BLaER1 treated with 17β-estradiol and CSF1 and Interleukin-3, amounts not matched to agents 10 nM and 100 nM (cell line): ENCODE results near the gene USP34.
A peak's percentile ranks its signal among the peaks of the same experiment; 100 is the strongest.
"Not testable (repeated sequence)": the region's sequence is repeated elsewhere in the genome, so short reads cannot be mapped to it uniquely, and the experiment has no call there.

Experiments
- H3K27ac ChIP-seq, 11 experiments: shearing (Covaris generic); formaldehyde crosslinking; 2 replicates each; pipeline ENCODE4 v1.8.1; 2022
- H3K27me3 ChIP-seq, 11 experiments: shearing (Covaris generic); formaldehyde crosslinking; 2 replicates each; pipeline ENCODE4 v1.8.1; 2022
- H3K36me3 ChIP-seq, 11 experiments: shearing (Covaris generic); formaldehyde crosslinking; 2 replicates each; pipeline ENCODE4 v1.8.1; 2022
- H3K4me1 ChIP-seq, 10 experiments: shearing (Covaris generic); formaldehyde crosslinking; 2 replicates each; pipeline ENCODE4 v1.8.1; 2022
- H3K4me2 ChIP-seq, 11 experiments: shearing (Covaris generic); formaldehyde crosslinking; 2 replicates each; pipeline ENCODE4 v1.8.1; 2022
- H3K4me3 ChIP-seq, 10 experiments: shearing (Covaris generic); formaldehyde crosslinking; 2 replicates each; pipeline ENCODE4 v1.8.1; 2022
- H3K9ac ChIP-seq, 11 experiments: shearing (Covaris generic); formaldehyde crosslinking; 2 replicates each; pipeline ENCODE4 v1.8.1; 2022
- H3K9me3 ChIP-seq, 11 experiments: shearing (Covaris generic); formaldehyde crosslinking; replicated peaks in 1 of 11; 2 replicates each; pipeline ENCODE4 v1.8.1; 2022
- H4K20me1 ChIP-seq, 11 experiments: shearing (Covaris generic); formaldehyde crosslinking; 2 replicates each; pipeline ENCODE4 v1.8.1; 2022
- Cebpa-rat ChIP-seq, 11 experiments: shearing (Covaris generic); IDR thresholded peaks; 2 replicates each; pipeline ENCODE4 v1.8.1; 2022

USP34 gene

DNA sequence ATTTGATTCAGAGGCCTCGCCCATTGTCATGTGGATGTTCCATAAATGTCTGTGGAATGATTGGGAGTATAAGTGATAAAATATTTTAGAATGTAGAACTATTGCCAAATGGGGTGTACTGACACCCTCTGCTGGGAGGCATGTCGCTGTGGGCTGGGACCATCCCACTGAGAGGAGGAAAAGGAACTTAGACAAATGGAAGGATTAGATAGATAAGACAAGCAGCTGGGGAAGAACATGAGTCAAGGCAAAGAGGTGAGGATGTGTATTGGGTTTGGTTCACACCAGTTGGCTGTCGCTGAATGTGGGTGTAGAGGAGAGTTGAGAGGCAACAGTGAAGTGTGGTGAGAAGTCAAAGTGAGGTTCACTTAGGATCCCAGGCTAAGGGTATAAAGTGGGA lies 304.9 kb downstream of the USP34 start:
- H3K4me3 ChIP-seq: no peak overlapping the region
- no peak overlapping the region for H3K27ac ChIP-seq
- H3K27me3 ChIP-seq: no peaks in the 10 kb centered on the region
- no peak overlapping the region for H3K9ac ChIP-seq
- peaks cover 0 to 19% (median under 1%) of the 10 kb centered on the region in 10 experiments; a peak in 7 of 20 replicates for H3K4me1 ChIP-seq
- TF ChIP-seq Cebpa-rat (IDR thresholded peaks at IDR 0.05): no peak
- H3K36me3 ChIP-seq: peaks cover 15 to 59% (median 43%) of the 10 kb centered on the region in 11 experiments; a peak in 21 of 22 replicates
- no peak overlapping the region for H3K4me2 ChIP-seq
- no peaks in the 10 kb centered on the region for H4K20me1 ChIP-seq
- no peaks in the 10 kb centered on the region for H3K9me3 ChIP-seq

GRCh38 chr2:61165082-61165481 lies 305.8 kb downstream of the USP34 start:
- not testable (repeated sequence) for H3K9me3 ChIP-seq, H3K9ac ChIP-seq, H4K20me1 ChIP-seq, H3K27me3 ChIP-seq, H3K4me3 ChIP-seq, H3K4me2 ChIP-seq, H3K27ac ChIP-seq
- Histone ChIP-seq H3K36me3 (peaks cover 20 to 64% (median 48%) of the 10 kb centered on the region in 11 experiments; a peak in 21 of 22 replicates), H3K4me1 (peaks cover 0 to 10% (median 0%) of the 10 kb centered on the region in 10 experiments; a peak in 6 of 20 replicates)

DNA sequence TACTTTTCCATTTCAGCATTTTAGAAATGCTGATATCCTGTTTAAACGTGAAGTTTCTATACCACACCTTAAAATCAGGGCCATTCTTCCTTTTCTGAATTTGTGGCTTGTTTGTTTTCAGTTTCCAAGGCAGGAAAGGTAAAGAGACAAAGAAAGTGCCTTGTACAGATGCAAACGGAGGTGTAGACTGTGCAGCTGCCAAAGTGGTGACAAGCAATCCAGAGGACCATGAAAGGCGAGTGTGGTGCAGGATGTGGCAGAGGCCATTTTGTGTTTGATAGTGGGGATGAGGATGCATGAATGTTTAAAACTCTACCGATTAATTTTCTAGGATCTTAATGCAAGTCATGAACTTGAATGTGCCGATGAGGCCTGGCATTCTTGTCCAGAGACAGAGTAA lies 308.2 kb downstream of the USP34 start:
- Histone ChIP-seq H4K20me1 (no peaks in the 10 kb centered on the region), H3K9ac (no peak overlapping the region), H3K4me2 (no peak overlapping the region), H3K27ac (no peak overlapping the region), H3K36me3 (peaks cover 20 to 64% (median 52%) of the 10 kb centered on the region in 11 experiments; a peak in 21 of 22 replicates), H3K4me1 (peaks cover 0 to 24% (median 15%) of the 10 kb centered on the region in 10 experiments; a peak in 15 of 20 replicates), H3K27me3 (no peaks in the 10 kb centered on the region), H3K4me3 (no peak overlapping the region), H3K9me3 (peaks cover 0 to 14% (median 0%) of the 10 kb centered on the region in 11 experiments; a peak in 3 of 22 replicates)
- TF ChIP-seq Cebpa-rat (IDR thresholded peaks at IDR 0.05): no peak

DNA sequence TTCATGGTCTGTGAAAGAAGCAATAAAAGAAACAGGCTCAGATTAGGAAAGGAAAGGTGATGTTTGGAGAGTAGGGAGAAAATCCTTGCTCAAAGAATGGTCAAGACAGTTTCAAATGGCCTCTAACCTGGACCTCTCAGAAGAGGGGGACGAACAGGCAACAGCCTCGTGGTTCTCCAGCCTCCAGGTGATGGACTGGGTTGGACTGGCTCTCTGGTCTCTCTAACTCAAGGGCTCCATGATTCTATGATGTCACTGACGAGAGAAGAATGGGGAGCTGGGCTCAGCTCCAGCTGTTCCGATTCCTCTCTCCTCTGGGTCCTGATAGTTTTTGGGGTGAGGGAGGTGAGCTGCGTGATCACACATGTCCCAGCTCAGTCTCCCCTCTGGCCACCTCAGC lies 309.0 kb downstream of the USP34 start, which contains the start of gene C2orf74:
Gene C2orf74, plus strand, starts transcription at position 301 of the 400 bp plus-strand sequence. CDS start 327 bp downstream, outside the sequence.
- TF ChIP-seq Cebpa-rat (IDR thresholded peaks at IDR 0.05): no peak
- H3K4me1 ChIP-seq: peaks cover 0 to 24% (median 15%) of the 10 kb centered on the region in 10 experiments; a peak in 15 of 20 replicates
- no peak within 1 kb of the TSS for H3K4me2 ChIP-seq
- no peak within 1 kb of the TSS for H3K4me3 ChIP-seq
- peaks cover 0 to 14% (median 0%) of the 10 kb centered on the region in 11 experiments; a peak in 3 of 22 replicates for H3K9me3 ChIP-seq
- no peaks in the 10 kb centered on the region for H4K20me1 ChIP-seq
- no peak within 1 kb of the TSS for H3K9ac ChIP-seq
- peaks cover 20 to 57% (median 51%) of the 10 kb centered on the region in 11 experiments; a peak in 21 of 22 replicates for H3K36me3 ChIP-seq
- H3K27ac ChIP-seq: no peak within 1 kb of the TSS
- H3K27me3 ChIP-seq: no peaks in the 10 kb centered on the region

- no peaks in the 10 kb centered on the region for H4K20me1 ChIP-seq
- peaks cover 0 to 24% (median 15%) of the 10 kb centered on the region in 10 experiments; a peak in 15 of 20 replicates for H3K4me1 ChIP-seq
- peak overlapping the region; percentile 5 to 68 (median 43); a peak in 18 of 22 replicates for H3K4me2 ChIP-seq
- no peak overlapping the region; a peak in 1 of 20 replicates for H3K4me3 ChIP-seq
- peak overlapping the region in 5 of 11 experiments; percentile 18 to 58 (median 43); a peak in 8 of 22 replicates for H3K27ac ChIP-seq
- H3K9ac ChIP-seq: peak overlapping the region in 3 of 11 experiments; percentile 1 to 39 (median 21); a peak in 1 of 22 replicates
- no peak for TF ChIP-seq Cebpa-rat (IDR thresholded peaks at IDR 0.05)
- H3K9me3 ChIP-seq: peaks cover 0 to 14% (median 0%) of the 10 kb centered on the region in 11 experiments; a peak in 3 of 22 replicates
- no peaks in the 10 kb centered on the region for H3K27me3 ChIP-seq
- H3K36me3 ChIP-seq: peaks cover 6 to 24% (median 19%) of the 10 kb centered on the region in 11 experiments; a peak in 16 of 22 replicates
Observed at GRCh38 chr2:61158356-61158955, 312.4 kb downstream of the USP34 start.

DNA sequence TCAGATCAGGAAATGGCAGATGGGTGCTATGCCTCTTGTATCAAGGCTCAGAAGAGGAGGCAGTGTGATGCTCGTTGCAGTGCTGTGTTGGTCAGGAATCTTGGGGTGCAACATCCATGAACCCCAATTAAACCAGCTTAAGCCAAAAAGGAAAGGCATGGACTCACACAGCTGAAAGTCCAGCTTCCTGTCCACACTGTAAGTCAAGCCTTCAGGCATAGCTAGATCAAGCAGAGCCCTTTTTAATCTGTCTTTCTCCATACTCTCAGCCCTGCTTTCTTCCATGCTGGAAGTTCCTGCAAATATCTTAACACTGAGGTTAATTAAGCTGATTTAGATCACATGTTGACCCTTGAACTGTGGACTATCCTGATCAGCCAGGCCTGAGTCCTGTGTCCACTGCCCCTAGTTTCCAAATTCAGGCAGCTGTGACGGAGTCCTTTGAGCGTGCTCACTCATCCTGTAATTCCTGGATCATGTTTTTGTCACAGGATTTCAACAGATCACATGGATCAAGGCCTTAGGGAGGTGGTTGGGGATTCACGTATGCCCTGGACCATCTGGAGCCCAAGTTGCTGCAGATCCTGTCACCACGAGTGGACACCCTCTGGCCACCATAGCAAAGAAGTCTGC lies 313.4 kb downstream of the USP34 start:
- Histone ChIP-seq H3K4me1 (peaks cover 0 to 22% (median 15%) of the 10 kb centered on the region in 10 experiments; a peak in 15 of 20 replicates), H3K27ac (peak overlapping the region in 2 of 11 experiments; percentile 43 to 58; a peak in 2 of 22 replicates), H3K9ac (no peak overlapping the region), H3K27me3 (no peaks in the 10 kb centered on the region), H4K20me1 (no peaks in the 10 kb centered on the region), H3K9me3 (peaks cover 0 to 14% (median 0%) of the 10 kb centered on the region in 11 experiments; a peak in 3 of 22 replicates), H3K4me2 (peak overlapping the region in 4 of 11 experiments; percentile 42 to 68 (median 53); a peak in 3 of 22 replicates), H3K36me3 (peaks cover 6 to 17% (median 11%) of the 10 kb centered on the region in 11 experiments; a peak in 12 of 22 replicates), H3K4me3 (no peak overlapping the region)
- TF ChIP-seq Cebpa-rat (IDR thresholded peaks at IDR 0.05): no peak

- TF ChIP-seq Cebpa-rat (IDR thresholded peaks at IDR 0.05): no peak
- no peak overlapping the region for H3K9ac ChIP-seq
- H3K4me3 ChIP-seq: no peak overlapping the region
- no peak overlapping the region for H3K4me2 ChIP-seq
- no peaks in the 10 kb centered on the region for H3K4me1 ChIP-seq
- peaks cover 0 to 14% (median 0%) of the 10 kb centered on the region in 11 experiments; a peak in 6 of 22 replicates for H3K9me3 ChIP-seq
- no peaks in the 10 kb centered on the region for H4K20me1 ChIP-seq
- H3K27me3 ChIP-seq: no peaks in the 10 kb centered on the region
- peaks cover 11 to 37% (median 22%) of the 10 kb centered on the region in 11 experiments; a peak in 17 of 22 replicates for H3K36me3 ChIP-seq
- no peak overlapping the region for H3K27ac ChIP-seq
Observed at GRCh38 chr2:61151436-61151835, 319.5 kb downstream of the USP34 start.

DNA sequence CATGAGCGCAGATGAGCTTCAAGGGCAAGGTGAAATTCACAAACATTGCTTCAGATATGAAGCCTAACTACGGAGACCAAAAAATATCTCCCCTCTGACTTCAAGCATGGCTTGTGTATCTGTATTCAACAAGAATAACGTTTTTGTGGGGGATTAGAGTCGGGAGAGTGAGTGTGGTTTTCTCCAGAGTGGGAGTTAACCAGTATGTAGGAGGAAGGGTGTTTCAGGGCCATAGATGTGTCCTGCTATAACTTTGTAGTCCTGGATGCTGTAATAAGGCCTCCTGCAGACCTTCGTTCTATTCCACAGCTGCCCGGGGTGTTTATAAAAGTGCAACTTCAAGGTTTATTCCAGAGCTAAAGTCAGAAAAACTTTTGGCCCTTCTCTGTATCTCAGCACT lies 321.8 kb downstream of the USP34 start:
- Histone ChIP-seq H3K4me2 (no peak overlapping the region), H3K36me3 (peaks cover 11 to 37% (median 22%) of the 10 kb centered on the region in 11 experiments; a peak in 17 of 22 replicates), H3K27me3 (no peaks in the 10 kb centered on the region), H3K9me3 (peaks cover 5 to 18% (median 10%) of the 10 kb centered on the region in 11 experiments; a peak in 15 of 22 replicates), H3K4me3 (no peak overlapping the region), H3K4me1 (peaks cover 5 to 13% (median 6%) of the 10 kb centered on the region in 10 experiments; a peak in 15 of 20 replicates), H3K9ac (no peak overlapping the region), H4K20me1 (no peaks in the 10 kb centered on the region), H3K27ac (no peak overlapping the region)
- TF ChIP-seq Cebpa-rat (IDR thresholded peaks at IDR 0.05): no peak

GRCh38 chr2:61148091-61148490 lies 322.8 kb downstream of the USP34 start:
- not testable (repeated sequence) for H4K20me1 ChIP-seq, H3K4me2 ChIP-seq, H3K27ac ChIP-seq, H3K4me3 ChIP-seq, H3K27me3 ChIP-seq, H3K9ac ChIP-seq
- H3K9me3 ChIP-seq: peaks cover 5 to 22% (median 13%) of the 10 kb centered on the region in 11 experiments; a peak in 15 of 22 replicates
- peaks cover 5 to 14% (median 6%) of the 10 kb centered on the region in 10 experiments; a peak in 15 of 20 replicates for H3K4me1 ChIP-seq
- H3K36me3 ChIP-seq: peaks cover 11 to 44% (median 22%) of the 10 kb centered on the region in 11 experiments; a peak in 17 of 22 replicates
